ENCODE measurements around the gene HIVEP3. TPM values are rescaled to one million over a fixed set of nuclear protein-coding genes. Genes with fewer than 3 reads are reported as not detected.

Gene HIVEP3
- total and polyA plus RNA-seq, 4 donors = 7.0 to 14.7 (median 8.8) TPM

DNA sequence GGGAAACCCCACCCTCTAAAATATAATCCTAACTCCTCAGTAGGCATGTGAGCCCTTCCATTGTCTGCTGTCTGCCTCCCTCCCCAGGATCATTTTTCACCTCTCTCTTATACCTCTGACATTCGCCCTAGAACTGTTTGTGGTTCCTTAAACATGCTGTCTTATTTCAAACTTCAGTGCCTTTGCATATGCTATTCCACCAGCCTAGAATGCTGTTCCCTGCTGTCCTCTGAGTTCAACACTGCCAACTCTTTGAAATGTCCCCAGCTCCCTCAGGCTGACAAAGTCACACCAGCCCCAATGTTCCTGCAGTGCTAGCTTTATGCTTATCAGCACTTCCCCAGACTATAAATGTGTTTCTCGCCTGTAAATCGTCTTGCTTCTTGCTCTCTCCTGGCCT lies 119.5 kb downstream of the HIVEP3 start:
- Histone ChIP-seq H3K27me3 (ENCODE audit: control insufficient read depth in 3 of 3, insufficient read depth in 3 of 3, low read length in 2 of 3) (no peaks in the 10 kb centered on the region), H3K36me3 (ENCODE audit: control insufficient read depth in 4 of 4, insufficient read depth in 4 of 4, low read length in 4 of 4) (no peaks in the 10 kb centered on the region), H3K27ac (ENCODE audit: low read depth in 1 of 2, low read length in 1 of 2) (no peak overlapping the region), H3K4me1 (ENCODE audit: control insufficient read depth in 5 of 5, insufficient read depth in 5 of 5, low read length in 5 of 5) (peaks cover 0 to 20% (median 7%) of the 10 kb centered on the region in 5 donors), H3K9me3 (ENCODE audit: control insufficient read depth in 4 of 4, insufficient read depth in 3 of 4, low read length in 3 of 4) (peaks cover 0 to 2% (median 0%) of the 10 kb centered on the region in 4 donors), H3K9ac (ENCODE audit: insufficient read depth in 1 of 2, low read length in 2 of 2) (no peak overlapping the region), H3K4me3 (no peak overlapping the region)
- DNase-seq (no peak), ATAC-seq (ENCODE audit: insufficient read depth, low FRiP score) (no peak)
- WGBS, 2 donors = 80 to 87% methylated on average over 3 of the region's 3 CpGs
- TF ChIP-seq, protein P1, sequence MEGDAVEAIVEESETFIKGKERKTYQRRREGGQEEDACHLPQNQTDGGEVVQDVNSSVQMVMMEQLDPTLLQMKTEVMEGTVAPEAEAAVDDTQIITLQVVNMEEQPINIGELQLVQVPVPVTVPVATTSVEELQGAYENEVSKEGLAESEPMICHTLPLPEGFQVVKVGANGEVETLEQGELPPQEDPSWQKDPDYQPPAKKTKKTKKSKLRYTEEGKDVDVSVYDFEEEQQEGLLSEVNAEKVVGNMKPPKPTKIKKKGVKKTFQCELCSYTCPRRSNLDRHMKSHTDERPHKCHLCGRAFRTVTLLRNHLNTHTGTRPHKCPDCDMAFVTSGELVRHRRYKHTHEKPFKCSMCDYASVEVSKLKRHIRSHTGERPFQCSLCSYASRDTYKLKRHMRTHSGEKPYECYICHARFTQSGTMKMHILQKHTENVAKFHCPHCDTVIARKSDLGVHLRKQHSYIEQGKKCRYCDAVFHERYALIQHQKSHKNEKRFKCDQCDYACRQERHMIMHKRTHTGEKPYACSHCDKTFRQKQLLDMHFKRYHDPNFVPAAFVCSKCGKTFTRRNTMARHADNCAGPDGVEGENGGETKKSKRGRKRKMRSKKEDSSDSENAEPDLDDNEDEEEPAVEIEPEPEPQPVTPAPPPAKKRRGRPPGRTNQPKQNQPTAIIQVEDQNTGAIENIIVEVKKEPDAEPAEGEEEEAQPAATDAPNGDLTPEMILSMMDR (IDR thresholded peaks at IDR 0.05; ENCODE audit: control extremely low read depth, extremely low read depth) = no peak

GRCh38 chr1:41795205-41795762 lies 123.4 kb downstream of the HIVEP3 start:
- TF ChIP-seq, protein P1 (IDR thresholded peaks at IDR 0.05; ENCODE audit: control extremely low read depth, extremely low read depth) = no peak
- Histone ChIP-seq H3K4me3 (no peak overlapping the region), H3K9ac (ENCODE audit: insufficient read depth in 1 of 2, low read length in 2 of 2) (no peak overlapping the region), H3K9me3 (ENCODE audit: control insufficient read depth in 4 of 4, insufficient read depth in 3 of 4, low read length in 3 of 4) (peaks cover 0 to 2% (median 0%) of the 10 kb centered on the region in 4 donors), H3K36me3 (ENCODE audit: control insufficient read depth in 4 of 4, insufficient read depth in 4 of 4, low read length in 4 of 4) (no peaks in the 10 kb centered on the region), H3K4me1 (ENCODE audit: control insufficient read depth in 5 of 5, insufficient read depth in 5 of 5, low read length in 5 of 5) (no peaks in the 10 kb centered on the region), H3K27me3 (ENCODE audit: control insufficient read depth in 3 of 3, insufficient read depth in 3 of 3, low read length in 2 of 3) (no peaks in the 10 kb centered on the region), H3K27ac (ENCODE audit: low read depth in 1 of 2, low read length in 1 of 2) (no peak overlapping the region)
- DNase-seq = no peak
- 87 to 89% methylated on average over 5 of the region's 5 CpGs for WGBS, 2 donors
- no peak for ATAC-seq (ENCODE audit: insufficient read depth, low FRiP score)

- H3K4me1 ChIP-seq (ENCODE audit: control insufficient read depth in 5 of 5, insufficient read depth in 5 of 5, low read length in 5 of 5) = peaks cover 0 to 5% (median 0%) of the 10 kb centered on the region in 5 donors
- no peaks in the 10 kb centered on the region for H3K36me3 ChIP-seq (ENCODE audit: control insufficient read depth in 4 of 4, insufficient read depth in 4 of 4, low read length in 4 of 4)
- no peak for DNase-seq
Measured at GRCh38 chr1:41794031-41794430, 124.7 kb downstream of the HIVEP3 start.

More at GRCh38 chr1:41794031-41794430, 124.7 kb downstream of the HIVEP3 start:
- no peaks in the 10 kb centered on the region for H3K9me3 ChIP-seq (ENCODE audit: control insufficient read depth in 4 of 4, insufficient read depth in 3 of 4, low read length in 3 of 4)
- no peak overlapping the region for H3K27ac ChIP-seq (ENCODE audit: low read depth in 1 of 2, low read length in 1 of 2)
- ATAC-seq (ENCODE audit: insufficient read depth, low FRiP score) = no peak
- H3K4me3 ChIP-seq = no peak overlapping the region
- no peaks in the 10 kb centered on the region for H3K27me3 ChIP-seq (ENCODE audit: control insufficient read depth in 3 of 3, insufficient read depth in 3 of 3, low read length in 2 of 3)
- H3K9ac ChIP-seq (ENCODE audit: insufficient read depth in 1 of 2, low read length in 2 of 2) = no peak overlapping the region
- 78 to 88% methylated on average over 5 of the region's 5 CpGs for WGBS, 2 donors
- TF ChIP-seq, protein P1 (IDR thresholded peaks at IDR 0.05; ENCODE audit: control extremely low read depth, extremely low read depth) = no peak
